IMR-90 (cell line): ENCODE measurements around the gene ZMYM4. TPM values are rescaled to one million over a fixed set of nuclear protein-coding genes. Genes with fewer than 3 reads are reported as not detected.

Source experiments
- ATAC-seq: fragments of 200-7000 bp; cut with Tn5 transposase; 2 replicates; pipeline ENCODE4 v1.9.1; 2020; ENCODE audit warnings: low read depth, mild to moderate bottlenecking, moderate library complexity
- BruUV-seq: library from RNA; stranded (reverse); fragments of 400-500 nt; replicated peaks from 2 replicates; lab custom pipeline; 2021; lab: Mats Ljungman, UMichigan
- CTCF ChIA-PET: fragments of 300-600 bp; formaldehyde crosslinking; extraction: SDS; loops from one replicate; lab custom pipeline; 2021; ENCODE audit warnings: antibody characterized with exemption; lab: Yijun Ruan, JAX
- POLR2A ChIA-PET: fragments of 300-600 bp; sonication (Branson Sonifier 250); formaldehyde crosslinking; loops from one replicate; lab custom pipeline; 2022; ENCODE audit warnings: antibody characterized with exemption; ENCODE audit not compliant: unreplicated experiment; lab: Charles Lee
- DNase-seq: peaks from one replicate; pipeline ENCODE4 v3.0.0; 2013
- H2AFZ ChIP-seq: replicated peaks from 2 replicates; pipeline ENCODE3; 2013; ENCODE audit warnings: low read length, mild to moderate bottlenecking; ENCODE audit not compliant: poor library complexity
- H2AK5ac ChIP-seq: 2 replicates; pipeline ENCODE4 v1.6.1; 2013; ENCODE audit warnings: low read depth, low read length, inconsistent platforms
- H2AK9ac ChIP-seq: replicated peaks from 2 replicates; pipeline ENCODE3; 2013; ENCODE audit warnings: mild to moderate bottlenecking, low read depth, low read length, moderate library complexity; ENCODE audit not compliant: poor library complexity
- H2BK120ac ChIP-seq: 2 replicates; pipeline ENCODE4 v1.6.1; 2013; ENCODE audit warnings: low read depth, low read length, inconsistent platforms
- H2BK15ac ChIP-seq: 3 replicates; pipeline ENCODE4 v1.6.1; 2013; ENCODE audit warnings: low read depth, low read length, inconsistent platforms
- H2BK20ac ChIP-seq: 2 replicates; pipeline ENCODE4 v1.6.1; 2013; ENCODE audit warnings: low read depth, mild to moderate bottlenecking, inconsistent platforms, low read length, moderate library complexity
- H2BK5ac ChIP-seq: 2 replicates; pipeline ENCODE4 v1.6.1; 2013; ENCODE audit warnings: mild to moderate bottlenecking, low read depth, low read length, inconsistent platforms; ENCODE audit not compliant: poor library complexity, severe bottlenecking
- H3K14ac ChIP-seq: replicated peaks from 2 replicates; pipeline ENCODE4 v1.6.1; 2013; ENCODE audit warnings: low read depth, low read length, inconsistent platforms
- H3K18ac ChIP-seq: 2 replicates; pipeline ENCODE4 v1.6.1; 2013; ENCODE audit warnings: low read depth, low read length, control low read depth
- H3K23ac ChIP-seq: 2 replicates; pipeline ENCODE4 v1.6.1; 2013; ENCODE audit warnings: low read depth, low read length, inconsistent platforms
- H3K27ac ChIP-seq: 2 replicates; pipeline ENCODE4 v1.5.1; 2013; ENCODE audit warnings: mild to moderate bottlenecking, control low read depth, low read length; ENCODE audit not compliant: insufficient read depth
- H3K27me3 ChIP-seq: 2 replicates; pipeline ENCODE4 v1.6.1; 2013; ENCODE audit warnings: low read length; ENCODE audit not compliant: control insufficient read depth, insufficient read depth
- H3K36me3 ChIP-seq: 2 replicates; pipeline ENCODE4 v1.6.1; 2013; ENCODE audit warnings: low read length, mixed read lengths; ENCODE audit not compliant: control insufficient read depth, insufficient read depth
- H3K4ac ChIP-seq: 2 replicates; pipeline ENCODE4 v1.6.1; 2013; ENCODE audit warnings: low read depth, low read length, inconsistent platforms
- H3K4me1 ChIP-seq: 2 replicates; pipeline ENCODE4 v1.6.1; 2013; ENCODE audit warnings: low read length, mixed read lengths; ENCODE audit not compliant: control insufficient read depth, insufficient read depth
- H3K4me2 ChIP-seq: 2 replicates; pipeline ENCODE4 v1.6.1; 2013; ENCODE audit warnings: low read depth, mild to moderate bottlenecking, control low read depth, low read length, moderate library complexity
- H3K4me3 ChIP-seq: 2 replicates; pipeline ENCODE4 v1.5.1; 2013; ENCODE audit warnings: low read depth, mild to moderate bottlenecking, control low read depth, low read length, moderate library complexity; ENCODE audit not compliant: insufficient read depth
- H3K56ac ChIP-seq: 2 replicates; pipeline ENCODE4 v1.6.1; 2013; ENCODE audit warnings: low read length, inconsistent platforms; ENCODE audit not compliant: insufficient read depth; ENCODE audit errors: extremely low read depth
- H3K79me1 ChIP-seq, 2 experiments: 2 replicates each; pipeline ENCODE4 v1.6.1; 2013; ENCODE audit warnings: low read length in 2 of 2, inconsistent platforms in 1 of 2, low read depth in 1 of 2
- H3K9ac ChIP-seq: 2 replicates; pipeline ENCODE4 v1.6.1; 2013; ENCODE audit warnings: low read depth, low read length, control low read depth
- H3K9me1 ChIP-seq: 2 replicates; pipeline ENCODE4 v1.6.1; 2013; ENCODE audit warnings: low read length, inconsistent platforms; ENCODE audit not compliant: insufficient read depth
- H3K9me3 ChIP-seq: 2 replicates; pipeline ENCODE4 v1.6.1; 2013; ENCODE audit warnings: low read length; ENCODE audit not compliant: control insufficient read depth, insufficient read depth
- H4K20me1 ChIP-seq: 2 replicates; pipeline ENCODE4 v1.6.1; 2013; ENCODE audit warnings: low read length, inconsistent platforms; ENCODE audit not compliant: insufficient read depth
- H4K5ac ChIP-seq: 2 replicates; pipeline ENCODE4 v1.6.1; 2013; ENCODE audit warnings: mild to moderate bottlenecking, low read depth, low read length, control low read depth
- H4K8ac ChIP-seq, 2 experiments: 2 replicates each; pipeline ENCODE4 v1.6.1; 2013; ENCODE audit warnings: low read depth in 2 of 2, low read length in 2 of 2, control low read depth in 1 of 2, inconsistent platforms in 1 of 2
- H4K91ac ChIP-seq: 2 replicates; pipeline ENCODE4 v1.6.1; 2013; ENCODE audit warnings: low read depth, low read length, inconsistent platforms; ENCODE audit not compliant: insufficient read depth
- BHLHE40 ChIP-seq: fragments of 150-350 bp; IDR thresholded peaks from 2 replicates; pipeline ENCODE4 v1.6.1; 2016; ENCODE audit warnings: mild to moderate bottlenecking, low read depth, low read length
- CHD1 ChIP-seq: IDR thresholded peaks from 2 replicates; pipeline ENCODE4 v1.6.1; 2012; ENCODE audit warnings: low read depth, low read length, improper control_type of control experiment
- FOS ChIP-seq: fragments of 150-350 bp; IDR thresholded peaks from 2 replicates; pipeline ENCODE4 v1.6.1; 2016; ENCODE audit warnings: low read depth, low read length
- MAFK ChIP-seq: IDR thresholded peaks from 2 replicates; pipeline ENCODE4 v1.6.1; 2012; ENCODE audit warnings: low read depth, low read length, improper control_type of control experiment
- MAZ ChIP-seq: IDR thresholded peaks from 2 replicates; pipeline ENCODE4 v1.6.1; 2012; ENCODE audit warnings: low read depth, mild to moderate bottlenecking, low read length, improper control_type of control experiment, moderate library complexity, borderline replicate concordance
- MXI1 ChIP-seq: IDR thresholded peaks from 2 replicates; pipeline ENCODE4 v1.6.1; 2012; ENCODE audit warnings: low read depth, mild to moderate bottlenecking, low read length, moderate library complexity, borderline replicate concordance
- NFE2L2 ChIP-seq: fragments of 150-350 bp; IDR thresholded peaks from 2 replicates; pipeline ENCODE4 v1.6.1; 2016; ENCODE audit warnings: low read depth, mild to moderate bottlenecking, low read length
- RAD21 ChIP-seq: IDR thresholded peaks from 2 replicates; pipeline ENCODE4 v1.6.1; 2012; ENCODE audit warnings: low read length, improper control_type of control experiment
- RFX5 ChIP-seq: IDR thresholded peaks from 2 replicates; pipeline ENCODE4 v1.8.0; 2012; ENCODE audit warnings: low read depth, mild to moderate bottlenecking, low read length, moderate library complexity
- WGBS, 2 experiments: methylation state at CpG; one replicate each; pipeline versions ENCODE4 v1.1.5 to v1.1.7; 2013; ENCODE audit warnings: missing lambda C conversion rate in 2 of 2; ENCODE audit not compliant: insufficient read length in 1 of 2; ENCODE audit errors: extremely low coverage in 2 of 2; 5-methylcytosine and 5-hydroxymethylcytosine counted together
- dilution Hi-C: fragments of 300-500 bp; cut with HindIII; formaldehyde crosslinking; loops from one replicate; pipeline ENCODE4 v1.14.3; 2018; ENCODE audit warnings: low sequenced_read_pairs; ENCODE audit not compliant: unreplicated experiment
- in situ Hi-C: fragments of 300-500 bp; cut with MboI; formaldehyde crosslinking; loops from 3 replicates; pipeline ENCODE4 v1.14.3; 2019; ENCODE audit warnings: low sequenced_read_pairs, inconsistent platforms, mixed read lengths
- intact Hi-C: fragments of 100-400 bp; cut with micrococcal nuclease; formaldehyde crosslinking; loops from 2 replicates; pipeline ENCODE4 v1.10.0; 2022
- polyA plus RNA-seq, 3 experiments: library from polyadenylated mRNA; depleted of rRNA; stranded (reverse); fragments of >200 nt; gene quantifications; 2 replicates each; pipeline ENCODE4 v1.2.3, GENCODE V29; 2012; ENCODE audit warnings: low replicate concordance in 1 of 3
- total RNA-seq: library from RNA; depleted of rRNA; stranded (reverse); fragments of >200 nt; gene quantifications from 2 replicates; pipeline ENCODE4 v1.2.3, GENCODE V29; 2012
- TF ChIP-seq, protein P1 (sequence below): fragments of 150-350 bp; IDR thresholded peaks from 2 replicates; pipeline ENCODE4 v1.6.1; 2017; ENCODE audit warnings: mild to moderate bottlenecking, antibody characterized with exemption, low read length, low read depth
- TF ChIP-seq, protein P2 (sequence below): fragments of 150-350 bp; IDR thresholded peaks from 2 replicates; pipeline ENCODE4 v1.6.1; 2016; ENCODE audit warnings: low read depth, mild to moderate bottlenecking, low read length, moderate library complexity, borderline replicate concordance
- TF ChIP-seq, protein P3 (sequence below): conservative IDR thresholded peaks from 2 replicates; pipeline ENCODE4 v1.5.1; 2012; ENCODE audit warnings: mild to moderate bottlenecking, low read depth, low read length, improper control_type of control experiment

The ZMYM4 gene
- total and polyA plus RNA-seq, 2 of the 4 experiments (the other 2 are of a cell fraction), result 14.7 to 53.8 TPM

GRCh38 chr1:35261412-35262120 lies 6.9 kb upstream of the ZMYM4 start:
- H2BK5ac ChIP-seq, result no peak overlapping the region
- no peaks in the 10 kb centered on the region for H4K20me1 ChIP-seq
- BruUV-seq, result no TSS peak
- no peak overlapping the region for H4K91ac ChIP-seq
- no peak overlapping the region for H4K5ac ChIP-seq
- no peak overlapping the region for H3K9ac ChIP-seq
- H2AK5ac ChIP-seq, result no peak overlapping the region
- in situ Hi-C loops (no loop called here), intact Hi-C loops (no loop called here), dilution Hi-C loops (no loop called here)
- no peak overlapping the region for H3K56ac ChIP-seq
- no peak overlapping the region for H2BK20ac ChIP-seq
- WGBS, 2 experiments, result 86% methylated on average over 1 of the region's 4 CpGs; no CpG with 5 or more reads in 1 of the 2 experiments
- no peaks in the 10 kb centered on the region for H3K27me3 ChIP-seq
- no peak overlapping the region for H3K23ac ChIP-seq
- H3K4me2 ChIP-seq, result no peak overlapping the region
- H3K4me1 ChIP-seq, result no peaks in the 10 kb centered on the region
- no peak overlapping the region for H3K27ac ChIP-seq
- ATAC-seq (no peak), DNase-seq (no peak)
- CTCF ChIA-PET, result no interaction called here
- H3K14ac ChIP-seq, result no peak overlapping the region
- no peak overlapping the region for H2AK9ac ChIP-seq
- no peak overlapping the region for H3K4ac ChIP-seq
- H3K18ac ChIP-seq, result no peak overlapping the region
- no peaks in the 10 kb centered on the region for H3K9me3 ChIP-seq
- TF ChIP-seq, protein P1, sequence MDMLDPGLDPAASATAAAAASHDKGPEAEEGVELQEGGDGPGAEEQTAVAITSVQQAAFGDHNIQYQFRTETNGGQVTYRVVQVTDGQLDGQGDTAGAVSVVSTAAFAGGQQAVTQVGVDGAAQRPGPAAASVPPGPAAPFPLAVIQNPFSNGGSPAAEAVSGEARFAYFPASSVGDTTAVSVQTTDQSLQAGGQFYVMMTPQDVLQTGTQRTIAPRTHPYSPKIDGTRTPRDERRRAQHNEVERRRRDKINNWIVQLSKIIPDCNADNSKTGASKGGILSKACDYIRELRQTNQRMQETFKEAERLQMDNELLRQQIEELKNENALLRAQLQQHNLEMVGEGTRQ, result no peak
- no peak for TF ChIP-seq RFX5
- TF ChIP-seq RAD21, result no peak
- TF ChIP-seq NFE2L2, result no peak
- TF ChIP-seq BHLHE40, result no peak
- no peak for TF ChIP-seq MAFK
- no peak for TF ChIP-seq FOS
- TF ChIP-seq, protein P2, sequence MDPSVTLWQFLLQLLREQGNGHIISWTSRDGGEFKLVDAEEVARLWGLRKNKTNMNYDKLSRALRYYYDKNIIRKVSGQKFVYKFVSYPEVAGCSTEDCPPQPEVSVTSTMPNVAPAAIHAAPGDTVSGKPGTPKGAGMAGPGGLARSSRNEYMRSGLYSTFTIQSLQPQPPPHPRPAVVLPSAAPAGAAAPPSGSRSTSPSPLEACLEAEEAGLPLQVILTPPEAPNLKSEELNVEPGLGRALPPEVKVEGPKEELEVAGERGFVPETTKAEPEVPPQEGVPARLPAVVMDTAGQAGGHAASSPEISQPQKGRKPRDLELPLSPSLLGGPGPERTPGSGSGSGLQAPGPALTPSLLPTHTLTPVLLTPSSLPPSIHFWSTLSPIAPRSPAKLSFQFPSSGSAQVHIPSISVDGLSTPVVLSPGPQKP, result no peak
- no peak for TF ChIP-seq CHD1
- TF ChIP-seq MXI1, result no peak
- no peak for TF ChIP-seq MAZ
- TF ChIP-seq, protein P3, sequence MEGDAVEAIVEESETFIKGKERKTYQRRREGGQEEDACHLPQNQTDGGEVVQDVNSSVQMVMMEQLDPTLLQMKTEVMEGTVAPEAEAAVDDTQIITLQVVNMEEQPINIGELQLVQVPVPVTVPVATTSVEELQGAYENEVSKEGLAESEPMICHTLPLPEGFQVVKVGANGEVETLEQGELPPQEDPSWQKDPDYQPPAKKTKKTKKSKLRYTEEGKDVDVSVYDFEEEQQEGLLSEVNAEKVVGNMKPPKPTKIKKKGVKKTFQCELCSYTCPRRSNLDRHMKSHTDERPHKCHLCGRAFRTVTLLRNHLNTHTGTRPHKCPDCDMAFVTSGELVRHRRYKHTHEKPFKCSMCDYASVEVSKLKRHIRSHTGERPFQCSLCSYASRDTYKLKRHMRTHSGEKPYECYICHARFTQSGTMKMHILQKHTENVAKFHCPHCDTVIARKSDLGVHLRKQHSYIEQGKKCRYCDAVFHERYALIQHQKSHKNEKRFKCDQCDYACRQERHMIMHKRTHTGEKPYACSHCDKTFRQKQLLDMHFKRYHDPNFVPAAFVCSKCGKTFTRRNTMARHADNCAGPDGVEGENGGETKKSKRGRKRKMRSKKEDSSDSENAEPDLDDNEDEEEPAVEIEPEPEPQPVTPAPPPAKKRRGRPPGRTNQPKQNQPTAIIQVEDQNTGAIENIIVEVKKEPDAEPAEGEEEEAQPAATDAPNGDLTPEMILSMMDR, result no peak
- no peak overlapping the region for H3K4me3 ChIP-seq
- POLR2A ChIA-PET, result interaction anchor here (0.6 kb wide), 1 partner anchor 185 kb away, joined by 3 read pairs; no protein-coding TSS in a partner anchor
- no peak overlapping the region for H2AFZ ChIP-seq
- no peak overlapping the region for H4K8ac ChIP-seq
- H3K79me1 ChIP-seq, result no peaks in the 10 kb centered on the region
- H3K9me1 ChIP-seq, result no peaks in the 10 kb centered on the region
- no peak overlapping the region for H2BK120ac ChIP-seq
- no peak overlapping the region for H2BK15ac ChIP-seq
- no peaks in the 10 kb centered on the region for H3K36me3 ChIP-seq
